Panc1 (cell line): Measurements from ENCODE around the gene PRPSAP2. TPM values are rescaled to one million over a fixed set of nuclear protein-coding genes. Genes with fewer than 3 reads are reported as not detected.

ENCODE experiments used
- ATAC-seq: fragments of 200-7000 bp; cut with Tn5 transposase; 2 replicates; pipeline ENCODE4 v1.9.1; 2020; ENCODE audit warnings: mild to moderate bottlenecking, moderate library complexity
- BruUV-seq: library from RNA; stranded (reverse); fragments of 400-500 nt; replicated peaks from 2 replicates; lab custom pipeline; 2021; lab: Mats Ljungman, UMichigan
- CTCF ChIA-PET: fragments of 300-600 bp; sonication (Branson Sonifier 250); formaldehyde crosslinking; loops from one replicate; lab custom pipeline; 2022; ENCODE audit warnings: antibody characterized with exemption; lab: Charles Lee
- POLR2A ChIA-PET: fragments of 300-600 bp; sonication (Branson Sonifier 250); formaldehyde crosslinking; loops from one replicate; lab custom pipeline; 2022; ENCODE audit warnings: antibody characterized with exemption; lab: Charles Lee
- DNase-seq: peaks from one replicate; pipeline ENCODE4 v3.0.0-alpha.2; 2010; ENCODE audit warnings: low read depth, low spot score
- H3K27ac ChIP-seq: 2 replicates; pipeline ENCODE4 v1.5.1; 2011; ENCODE audit warnings: mild to moderate bottlenecking, low read length, inconsistent platforms
- H3K27me3 ChIP-seq: fragments of 200-500 bp; sonication (Bioruptor generic); 2 replicates; pipeline ENCODE4 v1.6.0; 2014; ENCODE audit warnings: low read length, inconsistent platforms; ENCODE audit not compliant: control insufficient read depth, insufficient read depth
- H3K36me3 ChIP-seq: fragments of 200-500 bp; sonication (Bioruptor generic); 2 replicates; pipeline ENCODE4 v1.5.1; 2014; ENCODE audit warnings: inconsistent platforms, mild to moderate bottlenecking, low read length, moderate library complexity; ENCODE audit not compliant: control insufficient read depth, insufficient read depth
- H3K4me1 ChIP-seq: 2 replicates; pipeline ENCODE4 v1.5.1; 2011; ENCODE audit warnings: inconsistent platforms, mild to moderate bottlenecking, low read length, moderate library complexity; ENCODE audit not compliant: control insufficient read depth, insufficient read depth
- H3K4me3 ChIP-seq, 2 experiments: 2 replicates each; pipeline ENCODE4 v1.5.1; 2011 to 2012; ENCODE audit warnings: low read depth in 2 of 2, low read length in 2 of 2, mild to moderate bottlenecking in 2 of 2, inconsistent platforms in 1 of 2, moderate library complexity in 1 of 2
- H3K9me3 ChIP-seq: fragments of 200-500 bp; sonication (Bioruptor generic); 2 replicates; pipeline ENCODE4 v1.5.1; 2014; ENCODE audit warnings: low read depth, mild to moderate bottlenecking, inconsistent platforms, low read length, moderate library complexity; ENCODE audit not compliant: control insufficient read depth, insufficient read depth
- POLR2AphosphoS5 ChIP-seq: IDR thresholded peaks from 2 replicates; pipeline ENCODE4 v1.6.1; 2012; ENCODE audit warnings: mild to moderate bottlenecking, low read depth, low read length, moderate library complexity
- REST ChIP-seq, 2 experiments: IDR thresholded peaks; 2 replicates each; pipeline ENCODE4 v1.6.1; 2011 to 2012; ENCODE audit warnings: low read depth in 2 of 2, control low read depth in 1 of 2, low read length in 1 of 2, mild to moderate bottlenecking in 1 of 2, moderate library complexity in 1 of 2; ENCODE audit not compliant: insufficient read depth in 1 of 2
- SIN3A ChIP-seq: IDR thresholded peaks from 2 replicates; pipeline ENCODE4 v1.6.1; 2012; ENCODE audit warnings: low read depth, mild to moderate bottlenecking, low read length, moderate library complexity, borderline replicate concordance; ENCODE audit not compliant: insufficient read depth
- TCF7L2 ChIP-seq: IDR thresholded peaks from 2 replicates; pipeline ENCODE4 v1.6.1; 2011; ENCODE audit warnings: mild to moderate bottlenecking, low read depth, low read length, inconsistent platforms
- in situ Hi-C: cut with HindIII; loops from 2 replicates; pipeline ENCODE4 v1.10.0; 2016; ENCODE audit warnings: low sequenced_read_pairs, low pct_unique_long_range_greater_than_20kb
- intact Hi-C: fragments of 100-400 bp; cut with micrococcal nuclease; formaldehyde crosslinking; loops from one replicate; pipeline ENCODE4 v1.10.0; 2022; ENCODE audit not compliant: unreplicated experiment
- total RNA-seq: library from RNA; stranded (reverse); gene quantifications from one replicate; pipeline ENCODE4 v1.2.1, GENCODE V29; 2021; ENCODE audit not compliant: unreplicated experiment
- TF ChIP-seq, protein P1 (sequence below): fragments of 450-650 bp; IDR thresholded peaks from 2 replicates; pipeline ENCODE4 v1.5.1; 2017; ENCODE audit warnings: mild to moderate bottlenecking

PRPSAP2 gene
- total RNA-seq, 1 experiment from 2014 or later: 25.3 TPM

DNA sequence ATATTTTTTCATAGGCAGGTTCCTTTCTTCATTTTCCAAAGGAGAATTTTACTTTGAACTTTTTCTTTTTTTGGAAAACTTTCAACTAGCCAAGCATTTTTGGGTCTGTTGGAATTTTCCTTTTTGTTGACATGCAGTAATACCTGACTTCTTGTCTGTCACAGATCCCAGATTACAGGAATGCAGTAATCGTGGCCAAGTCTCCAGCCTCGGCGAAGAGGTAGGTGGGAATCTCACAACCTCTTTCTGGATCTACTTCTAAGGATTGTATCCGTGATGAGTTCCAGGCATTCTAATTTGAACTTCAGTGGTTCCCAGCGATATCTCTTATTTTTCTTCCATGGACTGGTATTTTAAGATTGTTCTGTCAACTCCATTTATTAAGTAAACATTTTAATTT, 31.7 kb downstream of the PRPSAP2 start:
- Histone ChIP-seq H3K4me3 (no peak overlapping the region), H3K9me3 (no peaks in the 10 kb centered on the region), H3K36me3 (no peaks in the 10 kb centered on the region; the same call in 1 of the 2 replicates), H3K27ac (no peak overlapping the region), H3K4me1 (no peaks in the 10 kb centered on the region), H3K27me3 (no peaks in the 10 kb centered on the region)
- DNase-seq (no peak), ATAC-seq (no peak)
- intact Hi-C loops (no loop called here), in situ Hi-C loops (no loop called here)
- ChIA-PET CTCF (no interaction called here), POLR2A (interaction anchor here (0.7 kb wide), 1 partner anchor 148 kb away, joined by 5 read pairs; no protein-coding TSS in a partner anchor)
- no TSS peak for BruUV-seq
- TF ChIP-seq REST (IDR thresholded peaks at IDR 0.05; ENCODE audit: insufficient read depth in 1 of 2, low read depth in 2 of 2, low read length in 1 of 2) (no peak), SIN3A (no peak)
- TF ChIP-seq, protein P1, sequence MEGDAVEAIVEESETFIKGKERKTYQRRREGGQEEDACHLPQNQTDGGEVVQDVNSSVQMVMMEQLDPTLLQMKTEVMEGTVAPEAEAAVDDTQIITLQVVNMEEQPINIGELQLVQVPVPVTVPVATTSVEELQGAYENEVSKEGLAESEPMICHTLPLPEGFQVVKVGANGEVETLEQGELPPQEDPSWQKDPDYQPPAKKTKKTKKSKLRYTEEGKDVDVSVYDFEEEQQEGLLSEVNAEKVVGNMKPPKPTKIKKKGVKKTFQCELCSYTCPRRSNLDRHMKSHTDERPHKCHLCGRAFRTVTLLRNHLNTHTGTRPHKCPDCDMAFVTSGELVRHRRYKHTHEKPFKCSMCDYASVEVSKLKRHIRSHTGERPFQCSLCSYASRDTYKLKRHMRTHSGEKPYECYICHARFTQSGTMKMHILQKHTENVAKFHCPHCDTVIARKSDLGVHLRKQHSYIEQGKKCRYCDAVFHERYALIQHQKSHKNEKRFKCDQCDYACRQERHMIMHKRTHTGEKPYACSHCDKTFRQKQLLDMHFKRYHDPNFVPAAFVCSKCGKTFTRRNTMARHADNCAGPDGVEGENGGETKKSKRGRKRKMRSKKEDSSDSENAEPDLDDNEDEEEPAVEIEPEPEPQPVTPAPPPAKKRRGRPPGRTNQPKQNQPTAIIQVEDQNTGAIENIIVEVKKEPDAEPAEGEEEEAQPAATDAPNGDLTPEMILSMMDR: no peak

DNA sequence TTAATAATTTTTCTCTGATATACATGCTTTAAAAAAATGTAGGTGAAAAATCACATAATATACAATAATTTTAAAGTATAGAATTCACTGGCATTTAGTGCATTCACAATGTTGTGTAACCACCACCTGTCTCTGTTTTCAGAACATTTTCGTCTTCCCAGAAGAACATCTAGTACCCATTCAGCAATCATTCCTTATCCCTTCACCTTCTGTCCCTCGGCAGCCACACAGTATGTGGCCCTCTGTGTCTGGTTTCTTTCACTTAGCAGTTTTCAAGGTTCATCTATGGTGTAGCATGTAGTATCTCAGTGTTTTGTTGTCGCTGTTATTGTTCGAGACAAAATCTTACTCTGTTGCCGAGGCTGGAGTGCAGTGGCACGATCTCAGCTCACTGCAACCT, 33.6 kb downstream of the PRPSAP2 start:
- H3K27me3 ChIP-seq: no peaks in the 10 kb centered on the region
- no peak for DNase-seq
- CTCF ChIA-PET: no interaction called here
- intact Hi-C loops (no loop called here), in situ Hi-C loops (no loop called here)
- no peak for ATAC-seq
- no peaks in the 10 kb centered on the region; the same call in 1 of the 2 replicates for H3K36me3 ChIP-seq
- H3K4me1 ChIP-seq: no peaks in the 10 kb centered on the region
- no peak overlapping the region for H3K4me3 ChIP-seq
- H3K9me3 ChIP-seq: no peaks in the 10 kb centered on the region
- POLR2A ChIA-PET: no interaction called here
- BruUV-seq: no TSS peak
- TF ChIP-seq SIN3A: no peak
- TF ChIP-seq, protein P1: no peak
- no peak for TF ChIP-seq POLR2AphosphoS5
- TF ChIP-seq REST (IDR thresholded peaks at IDR 0.05; ENCODE audit: insufficient read depth in 1 of 2, low read depth in 2 of 2, low read length in 1 of 2): no peak
- no peak for TF ChIP-seq TCF7L2
- no peak overlapping the region for H3K27ac ChIP-seq
